Liver (tissue), 9 donors: ENCODE results near the gene PGM5. TPM values are rescaled to one million over a fixed set of nuclear protein-coding genes. Genes with fewer than 3 reads are reported as not detected.

Source experiments
- DNase-seq: peaks from one replicate; pipeline ENCODE4 v3.0.0-alpha.2; 2017; ENCODE audit warnings: low spot score
- H3K27ac ChIP-seq, 2 donors: one replicate each; pipeline ENCODE4 v1.7.0; 2013; ENCODE audit warnings: inconsistent platforms in 2 of 2, low read length in 2 of 2, control low read depth in 1 of 2, low read depth in 1 of 2, mild to moderate bottlenecking in 1 of 2
- H3K27me3 ChIP-seq, 4 donors: one replicate each; pipeline versions ENCODE4 v1.6.1 to v1.7.0; 2013; ENCODE audit warnings: low read length in 3 of 4, inconsistent platforms in 1 of 4, mild to moderate bottlenecking in 1 of 4, moderate library complexity in 1 of 4; ENCODE audit not compliant: control insufficient read depth in 4 of 4, insufficient read depth in 4 of 4
- H3K36me3 ChIP-seq, 4 donors: one replicate each; pipeline versions ENCODE4 v1.6.1 to v1.7.0; 2013; ENCODE audit warnings: low read length in 3 of 4, mild to moderate bottlenecking in 3 of 4, low read depth in 1 of 4, moderate library complexity in 1 of 4; ENCODE audit not compliant: control insufficient read depth in 4 of 4, insufficient read depth in 3 of 4
- H3K4me1 ChIP-seq, 4 donors: one replicate each; pipeline versions ENCODE4 v1.6.1 to v1.7.0; 2013; ENCODE audit warnings: low read length in 3 of 4, mild to moderate bottlenecking in 3 of 4, moderate library complexity in 1 of 4; ENCODE audit not compliant: control insufficient read depth in 4 of 4, insufficient read depth in 4 of 4
- H3K4me3 ChIP-seq, 3 donors: one replicate each; pipeline versions ENCODE4 v1.6.1 to v1.7.0; 2013; ENCODE audit warnings: low read length in 3 of 3, control low read depth in 1 of 3, low read depth in 1 of 3, mild to moderate bottlenecking in 1 of 3
- H3K9ac ChIP-seq, 2 donors: one replicate each; pipeline ENCODE4 v1.7.0; 2013; ENCODE audit warnings: low read length in 2 of 2, mild to moderate bottlenecking in 2 of 2, moderate library complexity in 2 of 2, control low read depth in 1 of 2, low read depth in 1 of 2
- H3K9me3 ChIP-seq, 4 donors: one replicate each; pipeline versions ENCODE4 v1.6.1 to v1.7.0; 2013; ENCODE audit warnings: low read length in 3 of 4; ENCODE audit not compliant: control insufficient read depth in 4 of 4
- ATF3 ChIP-seq: IDR thresholded peaks from 2 replicates; pipeline ENCODE4 v1.6.1; 2016; ENCODE audit warnings: antibody characterized with exemption
- EGR1 ChIP-seq, 2 donors: IDR thresholded peaks; 2 replicates each; pipeline ENCODE4 v1.6.1; 2016 to 2018; ENCODE audit warnings: antibody characterized with exemption in 2 of 2, low read depth in 2 of 2
- FOXA1 ChIP-seq: IDR thresholded peaks from 2 replicates; pipeline ENCODE4 v1.6.1; 2016; ENCODE audit warnings: antibody characterized with exemption
- GABPA ChIP-seq, 2 donors: IDR thresholded peaks in 1 of 2; conservative IDR thresholded peaks in 1 of 2; 2 replicates each; pipeline ENCODE4 v1.6.1; 2016; ENCODE audit warnings: antibody characterized with exemption in 2 of 2, mild to moderate bottlenecking in 1 of 2, moderate library complexity in 1 of 2
- HNF4A ChIP-seq, 2 donors: conservative IDR thresholded peaks; 2 replicates each; pipeline ENCODE4 v1.6.1; 2016; ENCODE audit warnings: antibody characterized with exemption in 2 of 2, mild to moderate bottlenecking in 2 of 2
- JUND ChIP-seq, 2 donors: IDR thresholded peaks; 2 replicates each; pipeline ENCODE4 v1.6.1; 2016; ENCODE audit warnings: antibody characterized with exemption in 2 of 2
- MAX ChIP-seq: IDR thresholded peaks from 2 replicates; pipeline ENCODE4 v1.6.1; 2016; ENCODE audit warnings: antibody characterized with exemption
- NR2F2 ChIP-seq: IDR thresholded peaks from 2 replicates; pipeline ENCODE4 v1.6.1; 2016; ENCODE audit warnings: antibody characterized with exemption
- REST ChIP-seq: IDR thresholded peaks from 2 replicates; pipeline ENCODE4 v1.6.1; 2016; ENCODE audit warnings: antibody characterized with exemption, mild to moderate bottlenecking
- RXRA ChIP-seq, 2 donors: IDR thresholded peaks; 2 replicates each; pipeline ENCODE4 v1.6.1; 2017 to 2018; ENCODE audit warnings: antibody characterized with exemption in 2 of 2, mild to moderate bottlenecking in 1 of 2
- SP1 ChIP-seq: IDR thresholded peaks from 2 replicates; pipeline ENCODE4 v1.6.1; 2018; ENCODE audit warnings: antibody characterized with exemption, mild to moderate bottlenecking
- TAF1 ChIP-seq: conservative IDR thresholded peaks from 2 replicates; pipeline ENCODE4 v1.6.1; 2016; ENCODE audit warnings: antibody characterized with exemption, mild to moderate bottlenecking
- YY1 ChIP-seq: IDR thresholded peaks from 2 replicates; pipeline ENCODE4 v1.6.1; 2016; ENCODE audit warnings: antibody characterized with exemption, mild to moderate bottlenecking
- ZBTB33 ChIP-seq: IDR thresholded peaks from 2 replicates; pipeline ENCODE4 v1.6.1; 2016; ENCODE audit warnings: antibody characterized with exemption
- WGBS: extraction: QIAGEN DNeasy Blood & Tissue Kit; methylation state at CpG from one replicate; pipeline ENCODE4 v1.1.7; 2013; 5-methylcytosine and 5-hydroxymethylcytosine counted together
- polyA plus RNA-seq, 2 donors: library from polyadenylated mRNA; stranded (reverse) in 1 of 2; unstranded in 1 of 2; fragments of 200-250 nt in 1 of 2; fragments of >200 nt in 1 of 2; fragmentation: Nextera tagmentation in 1 of 2; extraction: Ambion mirVana in 1 of 2; gene quantifications; one replicate each; pipeline versions ENCODE4 v1.2.1 to v1.2.3, GENCODE V29; 2013 to 2015
- total RNA-seq, 2 donors: library from RNA; depleted of rRNA; stranded (reverse); fragments of >200 nt; gene quantifications; one replicate each; pipeline ENCODE4 v1.2.3, GENCODE V29; 2014
- TF ChIP-seq, protein P1 (sequence below): fragments of 150-350 bp; IDR thresholded peaks from 2 replicates; pipeline ENCODE4 v1.5.1; 2017; ENCODE audit warnings: improper control_type of control experiment, low read depth, low read length; ENCODE audit not compliant: missing input control
- donor health status: healthy.
- donor health status: healthy.
- donor health status: healthy.
- donor health status: healthy.
- donor health status: healthy.

PGM5 gene
- total and polyA plus RNA-seq, 4 donors = 0.63 to 8.5 (median 2.2) TPM

GRCh38 chr9:68498816-68499215, 142.4 kb downstream of the PGM5 start:
- H3K27me3 ChIP-seq = peaks cover 0 to 2% (median 0%) of the 10 kb centered on the region in 4 donors
- no peak overlapping the region for H3K4me3 ChIP-seq
- H3K9ac ChIP-seq = no peak overlapping the region
- no peak overlapping the region for H3K27ac ChIP-seq
- TF ChIP-seq, protein P1, sequence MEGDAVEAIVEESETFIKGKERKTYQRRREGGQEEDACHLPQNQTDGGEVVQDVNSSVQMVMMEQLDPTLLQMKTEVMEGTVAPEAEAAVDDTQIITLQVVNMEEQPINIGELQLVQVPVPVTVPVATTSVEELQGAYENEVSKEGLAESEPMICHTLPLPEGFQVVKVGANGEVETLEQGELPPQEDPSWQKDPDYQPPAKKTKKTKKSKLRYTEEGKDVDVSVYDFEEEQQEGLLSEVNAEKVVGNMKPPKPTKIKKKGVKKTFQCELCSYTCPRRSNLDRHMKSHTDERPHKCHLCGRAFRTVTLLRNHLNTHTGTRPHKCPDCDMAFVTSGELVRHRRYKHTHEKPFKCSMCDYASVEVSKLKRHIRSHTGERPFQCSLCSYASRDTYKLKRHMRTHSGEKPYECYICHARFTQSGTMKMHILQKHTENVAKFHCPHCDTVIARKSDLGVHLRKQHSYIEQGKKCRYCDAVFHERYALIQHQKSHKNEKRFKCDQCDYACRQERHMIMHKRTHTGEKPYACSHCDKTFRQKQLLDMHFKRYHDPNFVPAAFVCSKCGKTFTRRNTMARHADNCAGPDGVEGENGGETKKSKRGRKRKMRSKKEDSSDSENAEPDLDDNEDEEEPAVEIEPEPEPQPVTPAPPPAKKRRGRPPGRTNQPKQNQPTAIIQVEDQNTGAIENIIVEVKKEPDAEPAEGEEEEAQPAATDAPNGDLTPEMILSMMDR = no peak
- TF ChIP-seq YY1 (no peak), FOXA1 (no peak), GABPA (IDR thresholded peaks at IDR 0.05 in 1 of 2, conservative IDR thresholded peaks at IDR 0.05 in 1 of 2) (no peak), EGR1 (IDR thresholded peaks at IDR 0.05; ENCODE audit: low read depth in 2 of 2) (no peak), RXRA (IDR thresholded peaks at IDR 0.05) (no peak), HNF4A (conservative IDR thresholded peaks at IDR 0.05) (no peak), JUND (IDR thresholded peaks at IDR 0.05) (no peak), ATF3 (no peak), SP1 (no peak), TAF1 (no peak), REST (no peak), NR2F2 (no peak), ZBTB33 (no peak), MAX (no peak)
- DNase-seq = no peak
- H3K4me1 ChIP-seq = no peaks in the 10 kb centered on the region
- H3K9me3 ChIP-seq = no peaks in the 10 kb centered on the region
- no peaks in the 10 kb centered on the region for H3K36me3 ChIP-seq
- WGBS = 87% methylated on average over 2 of the region's 2 CpGs
